ENCODE results near the gene CHST11. TPM values are rescaled to one million over a fixed set of nuclear protein-coding genes. Genes with fewer than 3 reads are reported as not detected.
A peak's percentile ranks its signal among the peaks of the same experiment; 100 is the strongest.

Gene CHST11
- total RNA-seq, 1 donor from 2014 or later, result 15.5 TPM

DNA sequence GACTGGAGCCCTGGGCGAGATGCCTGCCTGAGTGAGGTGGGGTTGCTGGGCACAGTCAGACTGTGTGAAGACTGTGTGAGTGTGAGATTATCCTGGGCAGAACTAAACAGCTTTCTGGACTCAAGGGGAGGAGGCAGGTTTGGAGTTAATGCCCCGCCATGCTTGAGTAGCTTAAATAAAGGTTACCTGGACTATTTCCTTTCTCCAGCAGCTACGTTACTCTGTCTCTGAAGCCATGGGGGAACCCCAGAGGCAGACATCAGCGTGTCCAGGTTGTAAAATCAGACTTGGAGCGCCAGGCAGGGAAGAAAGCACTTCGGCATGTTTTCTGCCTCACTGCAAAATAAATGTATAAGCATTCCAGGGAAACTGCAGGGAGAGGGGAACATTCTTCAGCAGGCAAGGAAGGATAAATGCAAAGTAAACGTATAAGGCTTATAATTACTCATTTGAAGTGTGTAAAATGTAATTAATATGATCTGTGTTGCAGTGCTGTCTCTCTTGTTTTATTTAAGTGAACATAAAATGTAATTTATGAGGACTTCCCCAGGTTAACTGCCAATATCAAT lies 129.7 kb downstream of the CHST11 start:
- H3K27ac Mint-ChIP-seq, result peak overlapping the region; percentile 40
- H3K4me3 Mint-ChIP-seq, result no peak overlapping the region
- TF ChIP-seq, protein P1, sequence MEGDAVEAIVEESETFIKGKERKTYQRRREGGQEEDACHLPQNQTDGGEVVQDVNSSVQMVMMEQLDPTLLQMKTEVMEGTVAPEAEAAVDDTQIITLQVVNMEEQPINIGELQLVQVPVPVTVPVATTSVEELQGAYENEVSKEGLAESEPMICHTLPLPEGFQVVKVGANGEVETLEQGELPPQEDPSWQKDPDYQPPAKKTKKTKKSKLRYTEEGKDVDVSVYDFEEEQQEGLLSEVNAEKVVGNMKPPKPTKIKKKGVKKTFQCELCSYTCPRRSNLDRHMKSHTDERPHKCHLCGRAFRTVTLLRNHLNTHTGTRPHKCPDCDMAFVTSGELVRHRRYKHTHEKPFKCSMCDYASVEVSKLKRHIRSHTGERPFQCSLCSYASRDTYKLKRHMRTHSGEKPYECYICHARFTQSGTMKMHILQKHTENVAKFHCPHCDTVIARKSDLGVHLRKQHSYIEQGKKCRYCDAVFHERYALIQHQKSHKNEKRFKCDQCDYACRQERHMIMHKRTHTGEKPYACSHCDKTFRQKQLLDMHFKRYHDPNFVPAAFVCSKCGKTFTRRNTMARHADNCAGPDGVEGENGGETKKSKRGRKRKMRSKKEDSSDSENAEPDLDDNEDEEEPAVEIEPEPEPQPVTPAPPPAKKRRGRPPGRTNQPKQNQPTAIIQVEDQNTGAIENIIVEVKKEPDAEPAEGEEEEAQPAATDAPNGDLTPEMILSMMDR (conservative IDR thresholded peaks at IDR 0.05), result no peak

GRCh38 chr12:104588047-104588920 lies 131.5 kb downstream of the CHST11 start:
- TF ChIP-seq, protein P1 (conservative IDR thresholded peaks at IDR 0.05), result no peak
- Mint-ChIP-seq H3K9me3 (no peaks in the 10 kb centered on the region), H3K4me3 (peak overlapping the region; percentile 27), H3K36me3 (peaks cover 4% of the 10 kb centered on the region), H3K27ac (peak overlapping the region; percentile 79), H3K27me3 (no peaks in the 10 kb centered on the region), H3K4me1 (ENCODE audit: unreplicated experiment) (peaks cover 25% of the 10 kb centered on the region)
- no peak for DNase-seq (ENCODE audit: extremely low spot score, unreplicated experiment)

More for the DNA sequence above, 129.7 kb downstream of the CHST11 start:
- no peaks in the 10 kb centered on the region for H3K27me3 Mint-ChIP-seq
- H3K4me1 Mint-ChIP-seq (ENCODE audit: unreplicated experiment), result peaks cover 30% of the 10 kb centered on the region
- H3K9me3 Mint-ChIP-seq, result no peaks in the 10 kb centered on the region
- no peak for DNase-seq (ENCODE audit: extremely low spot score, unreplicated experiment)
- peaks cover 4% of the 10 kb centered on the region for H3K36me3 Mint-ChIP-seq

GRCh38 chr12:104588921-104589590 lies 132.3 kb downstream of the CHST11 start:
- Mint-ChIP-seq H3K4me1 (ENCODE audit: unreplicated experiment) (peaks cover 25% of the 10 kb centered on the region), H3K27me3 (no peaks in the 10 kb centered on the region)

GRCh38 chr12:104590022-104590421 lies 133.3 kb downstream of the CHST11 start:
- no peaks in the 10 kb centered on the region for H3K27me3 Mint-ChIP-seq
- TF ChIP-seq, protein P1 (conservative IDR thresholded peaks at IDR 0.05), result no peak
- no peak overlapping the region for H3K4me3 Mint-ChIP-seq
- H3K4me1 Mint-ChIP-seq (ENCODE audit: unreplicated experiment), result peaks cover 24% of the 10 kb centered on the region
- peaks cover 4% of the 10 kb centered on the region for H3K36me3 Mint-ChIP-seq
- no peak for DNase-seq (ENCODE audit: extremely low spot score, unreplicated experiment)
- H3K27ac Mint-ChIP-seq, result no peak overlapping the region
- H3K9me3 Mint-ChIP-seq, result no peaks in the 10 kb centered on the region

More at GRCh38 chr12:104588921-104589590, 132.3 kb downstream of the CHST11 start:
- H3K27ac Mint-ChIP-seq, result no peak overlapping the region
- H3K4me3 Mint-ChIP-seq, result no peak overlapping the region
- DNase-seq (ENCODE audit: extremely low spot score, unreplicated experiment), result no peak
- TF ChIP-seq, protein P1 (conservative IDR thresholded peaks at IDR 0.05), result no peak
- H3K9me3 Mint-ChIP-seq, result no peaks in the 10 kb centered on the region
- peaks cover 4% of the 10 kb centered on the region for H3K36me3 Mint-ChIP-seq

DNA sequence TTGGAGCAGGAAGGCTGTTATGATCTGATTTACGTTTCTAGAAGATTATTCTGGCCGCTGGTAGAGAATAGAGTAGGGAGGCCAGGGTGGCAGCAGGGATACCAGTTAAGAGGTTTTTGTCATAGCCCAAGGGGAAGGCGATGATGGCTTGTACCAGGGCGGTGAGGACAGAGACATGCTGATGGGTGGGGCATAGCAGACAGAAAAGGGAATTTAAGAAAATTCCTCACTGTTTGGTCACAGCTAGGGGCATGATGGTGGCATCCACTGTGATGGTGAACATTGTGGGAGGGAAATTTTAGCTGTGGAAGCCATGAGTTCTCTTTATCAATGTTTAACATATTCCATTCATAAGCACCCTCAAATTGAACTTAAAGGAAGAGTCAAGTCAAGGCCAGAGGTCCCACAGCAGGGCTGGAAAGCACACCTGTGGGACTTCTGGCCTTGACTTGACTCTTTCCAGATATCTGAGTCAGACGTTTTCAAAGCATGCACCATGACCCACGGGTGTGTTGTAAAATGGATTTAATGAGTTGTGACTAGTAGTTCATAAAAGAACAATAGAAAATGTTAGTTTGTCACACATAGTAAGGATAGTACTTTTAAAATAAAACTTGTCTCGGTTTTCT lies 134.6 kb downstream of the CHST11 start:
- Mint-ChIP-seq H3K36me3 (peaks cover 4% of the 10 kb centered on the region), H3K4me3 (no peak overlapping the region), H3K27ac (peak overlapping the region; percentile 25), H3K4me1 (ENCODE audit: unreplicated experiment) (peaks cover 18% of the 10 kb centered on the region), H3K27me3 (no peaks in the 10 kb centered on the region), H3K9me3 (no peaks in the 10 kb centered on the region)
- no peak for DNase-seq (ENCODE audit: extremely low spot score, unreplicated experiment)
- TF ChIP-seq, protein P1 (conservative IDR thresholded peaks at IDR 0.05), result no peak
